Measurements from ENCODE around the gene CNTNAP2. TPM values are rescaled to one million over a fixed set of nuclear protein-coding genes. Genes with fewer than 3 reads are reported as not detected.
A peak's percentile ranks its signal among the peaks of the same experiment; 100 is the strongest.

Gene CNTNAP2
- total and polyA plus RNA-seq, 2 experiments from 2014 or later = not detected

- no peak overlapping the region for H3K4me3 ChIP-seq
- in situ Hi-C loops (cut with MboI) = no loop called here
- H3K9me3 ChIP-seq (ENCODE audit: low read depth) = no peaks in the 10 kb centered on the region
- H3K27me3 ChIP-seq (replicated peaks; ENCODE audit: insufficient read depth) = no peaks in the 10 kb centered on the region
- no peak for DNase-seq
- WGBS, 2 experiments (ENCODE audit: low coverage in 1 of 2, low lambda C conversion rate in 2 of 2, missing lambda C conversion rate in 2 of 2) = 9 to 31% methylated on average over 2 of the region's 2 CpGs
- H3K4me2 ChIP-seq (ENCODE audit: unreplicated experiment) = no peak overlapping the region
- no peak overlapping the region for H3K27ac ChIP-seq
- H3K9me2 ChIP-seq (ENCODE audit: insufficient read depth) = no peaks in the 10 kb centered on the region
- no peak overlapping the region for H3K9ac ChIP-seq
- H3K4me1 ChIP-seq (ENCODE audit: insufficient read depth) = no peaks in the 10 kb centered on the region
- TF ChIP-seq EZH2phosphoT487 (IDR thresholded peaks at IDR 0.05; ENCODE audit: insufficient read depth, low read depth) (no peak), EZH2 (IDR thresholded peaks at IDR 0.05; ENCODE audit: insufficient read depth, poor library complexity, severe bottlenecking) (no peak)
- no peaks in the 10 kb centered on the region for H3K79me2 ChIP-seq (ENCODE audit: insufficient read depth)
- H2AFZ ChIP-seq = no peak overlapping the region
- H3F3A ChIP-seq (ENCODE audit: insufficient read depth) = no peaks in the 10 kb centered on the region
- no peaks in the 10 kb centered on the region for H3K36me3 ChIP-seq (ENCODE audit: low read depth)
- no peaks in the 10 kb centered on the region for H4K20me1 ChIP-seq (ENCODE audit: insufficient read depth)
These were observed 1189.2 kb downstream of the CNTNAP2 start for GRCh38 chr7:147305827-147306226.

- Histone ChIP-seq H3K9me3 (ENCODE audit: low read depth) (no peaks in the 10 kb centered on the region), H3K36me3 (ENCODE audit: low read depth) (no peaks in the 10 kb centered on the region), H3K4me1 (ENCODE audit: insufficient read depth) (no peaks in the 10 kb centered on the region), H3K79me2 (ENCODE audit: insufficient read depth) (no peaks in the 10 kb centered on the region), H2AFZ (no peak overlapping the region), H3F3A (ENCODE audit: insufficient read depth) (no peaks in the 10 kb centered on the region), H3K9me2 (ENCODE audit: insufficient read depth) (no peaks in the 10 kb centered on the region), H3K4me2 (ENCODE audit: unreplicated experiment) (no peak overlapping the region), H4K20me1 (ENCODE audit: insufficient read depth) (no peaks in the 10 kb centered on the region), H3K4me3 (no peak overlapping the region), H3K27me3 (replicated peaks; ENCODE audit: insufficient read depth) (no peaks in the 10 kb centered on the region), H3K27ac (no peak overlapping the region), H3K9ac (no peak overlapping the region)
- in situ Hi-C loops (cut with MboI) = no loop called here
- 15 to 21% methylated on average over 5 of the region's 5 CpGs for WGBS, 2 experiments (ENCODE audit: low coverage in 1 of 2, low lambda C conversion rate in 2 of 2, missing lambda C conversion rate in 2 of 2)
- TF ChIP-seq EZH2phosphoT487 (IDR thresholded peaks at IDR 0.05; ENCODE audit: insufficient read depth, low read depth) (no peak), EZH2 (IDR thresholded peaks at IDR 0.05; ENCODE audit: insufficient read depth, poor library complexity, severe bottlenecking) (no peak)
- DNase-seq = peak; percentile 3
These were observed 1191.9 kb downstream of the CNTNAP2 start for GRCh38 chr7:147308539-147308938.

- WGBS, 2 experiments (ENCODE audit: low coverage in 1 of 2, low lambda C conversion rate in 2 of 2, missing lambda C conversion rate in 2 of 2) = 5 to 10% methylated on average over 1 of the region's 1 CpG
- H4K20me1 ChIP-seq (ENCODE audit: insufficient read depth) = no peaks in the 10 kb centered on the region
- H2AFZ ChIP-seq = no peak overlapping the region
- no peak overlapping the region for H3K9ac ChIP-seq
- no peaks in the 10 kb centered on the region for H3K27me3 ChIP-seq (replicated peaks; ENCODE audit: insufficient read depth)
- H3K79me2 ChIP-seq (ENCODE audit: insufficient read depth) = no peaks in the 10 kb centered on the region
- TF ChIP-seq EZH2 (IDR thresholded peaks at IDR 0.05; ENCODE audit: insufficient read depth, poor library complexity, severe bottlenecking) (no peak), EZH2phosphoT487 (IDR thresholded peaks at IDR 0.05; ENCODE audit: insufficient read depth, low read depth) (no peak)
- in situ Hi-C loops (cut with MboI) = no loop called here
- H3K4me3 ChIP-seq = no peak overlapping the region
- H3K9me2 ChIP-seq (ENCODE audit: insufficient read depth) = no peaks in the 10 kb centered on the region
- no peak overlapping the region for H3K4me2 ChIP-seq (ENCODE audit: unreplicated experiment)
- no peak for DNase-seq
- no peak overlapping the region for H3K27ac ChIP-seq
- no peaks in the 10 kb centered on the region for H3K4me1 ChIP-seq (ENCODE audit: insufficient read depth)
- H3K36me3 ChIP-seq (ENCODE audit: low read depth) = no peaks in the 10 kb centered on the region
- H3F3A ChIP-seq (ENCODE audit: insufficient read depth) = no peaks in the 10 kb centered on the region
- no peaks in the 10 kb centered on the region for H3K9me3 ChIP-seq (ENCODE audit: low read depth)
These were observed 1194.7 kb downstream of the CNTNAP2 start for GRCh38 chr7:147311336-147311735.

GRCh38 chr7:147321504-147321903 is 1204.9 kb downstream of the CNTNAP2 start:
- Histone ChIP-seq H3K27me3 (replicated peaks; ENCODE audit: insufficient read depth) (no peaks in the 10 kb centered on the region), H3K27ac (no peak overlapping the region), H3K9me3 (ENCODE audit: low read depth) (no peaks in the 10 kb centered on the region), H3K79me2 (ENCODE audit: insufficient read depth) (no peaks in the 10 kb centered on the region), H3F3A (ENCODE audit: insufficient read depth) (no peaks in the 10 kb centered on the region), H3K4me2 (ENCODE audit: unreplicated experiment) (no peak overlapping the region), H4K20me1 (ENCODE audit: insufficient read depth) (no peaks in the 10 kb centered on the region), H3K9ac (no peak overlapping the region), H3K36me3 (ENCODE audit: low read depth) (no peaks in the 10 kb centered on the region), H3K4me1 (ENCODE audit: insufficient read depth) (no peaks in the 10 kb centered on the region), H3K4me3 (no peak overlapping the region), H3K9me2 (ENCODE audit: insufficient read depth) (no peaks in the 10 kb centered on the region), H2AFZ (no peak overlapping the region)
- no peak for DNase-seq
- in situ Hi-C loops (cut with MboI) = no loop called here
- WGBS, 2 experiments (ENCODE audit: low coverage in 1 of 2, low lambda C conversion rate in 2 of 2, missing lambda C conversion rate in 2 of 2) = 41 to 44% methylated on average over 2 of the region's 2 CpGs
- TF ChIP-seq EZH2 (IDR thresholded peaks at IDR 0.05; ENCODE audit: insufficient read depth, poor library complexity, severe bottlenecking) (no peak), EZH2phosphoT487 (IDR thresholded peaks at IDR 0.05; ENCODE audit: insufficient read depth, low read depth) (no peak)

GRCh38 chr7:147332988-147333387 is 1216.4 kb downstream of the CNTNAP2 start:
- in situ Hi-C loops (cut with MboI) = no loop called here
- H3F3A ChIP-seq (ENCODE audit: insufficient read depth) = no peaks in the 10 kb centered on the region
- H2AFZ ChIP-seq = no peak overlapping the region
- H4K20me1 ChIP-seq (ENCODE audit: insufficient read depth) = no peaks in the 10 kb centered on the region
- H3K9ac ChIP-seq = no peak overlapping the region
- H3K36me3 ChIP-seq (ENCODE audit: low read depth) = no peaks in the 10 kb centered on the region
- no peaks in the 10 kb centered on the region for H3K79me2 ChIP-seq (ENCODE audit: insufficient read depth)
- H3K4me1 ChIP-seq (ENCODE audit: insufficient read depth) = no peaks in the 10 kb centered on the region
- H3K27ac ChIP-seq = no peak overlapping the region
- 0 to 7% methylated on average over 2 of the region's 2 CpGs for WGBS, 2 experiments (ENCODE audit: low coverage in 1 of 2, low lambda C conversion rate in 2 of 2, missing lambda C conversion rate in 2 of 2)
- no peak for DNase-seq
- no peak overlapping the region for H3K4me2 ChIP-seq (ENCODE audit: unreplicated experiment)
- no peaks in the 10 kb centered on the region for H3K27me3 ChIP-seq (replicated peaks; ENCODE audit: insufficient read depth)
- TF ChIP-seq EZH2 (IDR thresholded peaks at IDR 0.05; ENCODE audit: insufficient read depth, poor library complexity, severe bottlenecking) (no peak), EZH2phosphoT487 (IDR thresholded peaks at IDR 0.05; ENCODE audit: insufficient read depth, low read depth) (no peak)
- H3K9me2 ChIP-seq (ENCODE audit: insufficient read depth) = no peaks in the 10 kb centered on the region
- H3K4me3 ChIP-seq = no peak overlapping the region
- H3K9me3 ChIP-seq (ENCODE audit: low read depth) = no peaks in the 10 kb centered on the region

Measured in GM23248 (cell line).